ENCODE data around the gene GPHA2. TPM values are rescaled to one million over a fixed set of nuclear protein-coding genes. Genes with fewer than 3 reads are reported as not detected.

GPHA2 gene
- total RNA-seq, 2 experiments from 2014 or later, result not detected

GRCh38 chr11:64888406-64888728, 47.3 kb downstream of the GPHA2 start:
- ChIA-PET POLR2A (interaction anchor here (0.6 to 2.1 kb wide), 8 partner anchors 9 to 40 kb away, joined by 3 to 11 read pairs (median 4); no protein-coding TSS in a partner anchor), CTCF (interaction anchor here (0.6 to 15.3 kb wide), 14 partner anchors 10 to 445 kb away, joined by 3 to 491 read pairs (median 4); partner anchors contain the start of genes ARL2, CDC42BPG, CDCA5 and DPF2)
- ATAC-seq (no peak), DNase-seq (no peak)
- H3K9me3 Mint-ChIP-seq (ENCODE audit: insufficient read depth), result no peaks in the 10 kb centered on the region
- H3K27me3 Mint-ChIP-seq (ENCODE audit: low read depth), result no peaks in the 10 kb centered on the region
- H3K27ac Mint-ChIP-seq, result peak overlapping the region; percentile 81
- no peaks in the 10 kb centered on the region for H3K36me3 Mint-ChIP-seq (ENCODE audit: low read depth)
- H3K4me1 Mint-ChIP-seq (ENCODE audit: low read depth), result peaks cover 38% of the 10 kb centered on the region
- peak overlapping the region; percentile 52 for H3K4me3 Mint-ChIP-seq

- H3K27ac Mint-ChIP-seq, result peak overlapping the region; percentile 81
- peak; percentile 91 for ATAC-seq
- peak overlapping the region; percentile 52 for H3K4me3 Mint-ChIP-seq
- DNase-seq, result peak; percentile 88
- no peaks in the 10 kb centered on the region for H3K9me3 Mint-ChIP-seq (ENCODE audit: insufficient read depth)
- ChIA-PET CTCF (interaction anchor here (0.6 to 15.3 kb wide), 14 partner anchors 10 to 446 kb away, joined by 3 to 491 read pairs (median 4); partner anchors contain the start of genes ARL2, CDC42BPG, CDCA5 and DPF2), POLR2A (interaction anchor here (0.6 to 2.1 kb wide), 8 partner anchors 9 to 40 kb away, joined by 3 to 11 read pairs (median 4); no protein-coding TSS in a partner anchor)
- no peaks in the 10 kb centered on the region for H3K36me3 Mint-ChIP-seq (ENCODE audit: low read depth)
- H3K4me1 Mint-ChIP-seq (ENCODE audit: low read depth), result peaks cover 43% of the 10 kb centered on the region
- no peaks in the 10 kb centered on the region for H3K27me3 Mint-ChIP-seq (ENCODE audit: low read depth)
Observed at GRCh38 chr11:64887757-64888405, 47.8 kb downstream of the GPHA2 start.

DNA sequence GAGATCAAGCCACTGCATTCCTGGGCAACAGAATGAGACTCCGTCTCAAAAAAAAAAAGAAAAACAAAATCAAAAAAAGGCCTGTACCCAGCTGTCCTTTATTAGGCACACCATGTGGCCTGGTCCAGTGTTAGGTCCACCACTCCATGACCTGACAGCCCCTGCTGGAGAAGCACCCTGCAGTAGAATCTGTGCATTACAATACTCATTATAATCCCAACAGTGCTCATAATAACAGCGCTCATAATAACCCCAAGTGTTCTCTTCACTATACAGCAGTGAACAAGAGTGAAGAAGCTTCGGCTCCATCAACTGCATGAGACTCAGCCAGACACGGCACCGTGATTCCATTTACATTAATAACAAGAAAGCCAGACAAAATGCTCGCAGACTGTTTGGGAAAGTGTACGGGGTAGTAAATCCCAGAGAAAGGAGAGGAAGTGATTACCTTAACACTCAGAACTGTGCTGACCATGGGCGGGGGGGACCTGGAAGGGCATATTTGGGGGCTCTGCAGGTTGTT, 48.4 kb downstream of the GPHA2 start:
- CTCF ChIA-PET, result interaction anchor here (1.1 to 15.3 kb wide), 6 partner anchors 11 to 126 kb away, joined by 3 to 491 read pairs (median 42); partner anchors contain the start of genes ARL2, CDC42BPG and EHD1
- Mint-ChIP-seq H3K36me3 (ENCODE audit: low read depth) (no peaks in the 10 kb centered on the region), H3K4me3 (no peak overlapping the region), H3K27ac (no peak overlapping the region), H3K9me3 (ENCODE audit: insufficient read depth) (no peaks in the 10 kb centered on the region), H3K27me3 (ENCODE audit: low read depth) (no peaks in the 10 kb centered on the region), H3K4me1 (ENCODE audit: low read depth) (peaks cover 46% of the 10 kb centered on the region)
- ATAC-seq (no peak), DNase-seq (no peak)
- POLR2A ChIA-PET, result interaction anchor here (1.1 to 2.1 kb wide), 5 partner anchors 8 to 39 kb away, joined by 3 to 11 read pairs (median 4); no protein-coding TSS in a partner anchor

DNA sequence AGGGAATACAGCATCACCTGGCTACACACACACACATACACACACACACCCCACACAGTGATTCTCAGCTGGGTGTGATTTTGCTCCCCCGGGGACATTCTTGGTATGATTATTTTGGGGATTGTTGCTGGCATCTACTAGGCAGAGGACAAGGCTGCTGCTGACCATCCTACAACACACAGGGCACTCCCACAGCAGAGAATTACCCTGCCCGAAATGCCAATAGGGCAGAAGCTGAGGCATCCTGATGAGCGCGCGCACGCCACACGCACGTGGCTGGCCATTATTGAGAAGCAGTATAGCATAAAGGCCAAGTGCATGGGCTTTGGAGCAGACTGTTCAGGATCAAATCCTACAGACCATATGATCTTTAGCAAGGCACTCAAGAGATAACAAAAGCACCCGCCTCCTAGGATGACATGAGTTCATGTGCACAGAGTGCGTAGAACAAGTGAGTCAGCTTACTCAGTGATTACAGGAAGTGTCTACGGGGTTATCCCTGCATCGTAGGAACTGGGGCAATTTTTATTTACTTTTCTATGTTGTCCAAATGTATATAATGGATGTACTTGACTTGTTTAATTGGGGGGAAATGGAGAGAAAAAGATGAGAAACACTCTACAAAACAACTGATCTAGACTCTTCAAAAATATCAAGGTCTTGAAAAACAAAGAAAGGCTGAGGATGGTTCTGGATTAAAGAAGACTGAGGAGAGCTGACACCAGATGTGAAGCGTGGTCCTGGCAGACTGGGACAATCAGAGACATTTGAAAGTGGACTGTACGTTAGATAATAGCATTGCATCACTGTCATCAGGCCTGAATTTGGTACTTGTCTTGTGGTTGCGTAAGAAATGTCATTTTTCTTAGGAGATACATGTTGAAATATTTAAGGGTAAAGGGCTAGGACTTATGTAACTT, 50.1 kb downstream of the GPHA2 start:
- POLR2A ChIA-PET, result interaction anchor here (0.6 to 14.9 kb wide), 3 partner anchors 13 to 232 kb away, joined by 3 to 469 read pairs (median 3); partner anchors contain the start of genes CDC42BPG and ZNHIT2
- peak; percentile 50 for ATAC-seq
- H3K9me3 Mint-ChIP-seq (ENCODE audit: insufficient read depth), result no peaks in the 10 kb centered on the region

More for the DNA sequence above, 50.1 kb downstream of the GPHA2 start:
- Mint-ChIP-seq H3K36me3 (ENCODE audit: low read depth) (no peaks in the 10 kb centered on the region), H3K4me1 (ENCODE audit: low read depth) (peaks cover 58% of the 10 kb centered on the region), H3K27ac (peak overlapping the region; percentile 56), H3K4me3 (no peak overlapping the region), H3K27me3 (ENCODE audit: low read depth) (no peaks in the 10 kb centered on the region)
- CTCF ChIA-PET, result interaction anchor here (0.7 to 15.0 kb wide), 9 partner anchors 8 to 44 kb away, joined by 3 to 306 read pairs (median 5); partner anchors contain the start of genes CDC42BPG and EHD1
- DNase-seq, result peak; percentile 54

Small RNA genes lying within 50 kb of the gene (microRNA-seq; reads per million reads assigned to microRNA genes)
- gene MIR6749, result not detected
- gene MIR6750, result not detected

Other genes with a start within 250 kb of the GPHA2 start
- gene NRXN2, start 212.7 kb downstream of the GPHA2 start, total RNA-seq, result under 1 TPM; 0.13 to 0.34 TPM
- gene RASGRP2, start 191.8 kb downstream of the GPHA2 start, total RNA-seq, result 100 to 1,000 TPM; 101 to 115 TPM
- gene PYGM, start 175.9 kb downstream of the GPHA2 start, total RNA-seq, result 1 to 10 TPM; 2.9 to 4.7 TPM
- gene SF1, start 157.4 kb downstream of the GPHA2 start, total RNA-seq, result 100 to 1,000 TPM; 421 to 423 TPM
- 10 to 100 TPM; 84.2 to 90.2 TPM for gene MAP4K2, start 132.7 kb downstream of the GPHA2 start, total RNA-seq
- gene MEN1, start 125.3 kb downstream of the GPHA2 start, total RNA-seq, result 10 to 100 TPM; 32.9 to 34.0 TPM
- gene CDC42BPG, start 91.2 kb downstream of the GPHA2 start, total RNA-seq, result 1 to 10 TPM in 1 of 2 experiments, under 1 TPM in 1; 0.61 to 1.2 TPM
- 100 to 1,000 TPM; 145 to 150 TPM for gene EHD1, start 57.3 kb downstream of the GPHA2 start, total RNA-seq
- gene ATG2A, start 18.7 kb downstream of the GPHA2 start, total RNA-seq, result 10 to 100 TPM; 20.6 to 23.1 TPM
- 10 to 100 TPM; 13.7 to 14.0 TPM for gene PPP2R5B, start 11.2 kb downstream of the GPHA2 start, total RNA-seq
- not detected for gene MAJIN, start 36.2 kb upstream of the GPHA2 start, total RNA-seq
- under 1 TPM; 0.50 to 0.99 TPM for gene BATF2, start 61.1 kb upstream of the GPHA2 start, total RNA-seq
- 10 to 100 TPM; 69.1 to 79.2 TPM for gene ARL2, start 78.3 kb upstream of the GPHA2 start, total RNA-seq
- 10 to 100 TPM; 21.2 to 25.7 TPM for gene SNX15, start 91.5 kb upstream of the GPHA2 start, total RNA-seq
- 10 to 100 TPM; 36.3 to 36.6 TPM for gene SAC3D1, start 105.3 kb upstream of the GPHA2 start, total RNA-seq
- gene NAALADL1, start 122.7 kb upstream of the GPHA2 start, total RNA-seq, result 1 to 10 TPM; 7.1 to 7.5 TPM
- 100 to 1,000 TPM; 127 to 129 TPM for gene CDCA5, start 148.1 kb upstream of the GPHA2 start, total RNA-seq
- 10 to 100 TPM; 28.0 to 28.8 TPM for gene ZFPL1, start 148.3 kb upstream of the GPHA2 start, total RNA-seq
- 100 to 1,000 TPM; 116 to 131 TPM for gene VPS51, start 160.3 kb upstream of the GPHA2 start, total RNA-seq
- 10 to 100 TPM; 25.3 to 26.1 TPM for gene TM7SF2, start 176.0 kb upstream of the GPHA2 start, total RNA-seq
- 10 to 100 TPM; 11.6 to 12.4 TPM for gene ZNHIT2, start 181.8 kb upstream of the GPHA2 start, total RNA-seq
- gene FAU, start 186.2 kb upstream of the GPHA2 start, total RNA-seq, result 1,000 to 10,000 TPM in 1 of 2 experiments, 100 to 1,000 TPM in 1; 986 to 1,038 TPM
- gene MRPL49, start 186.4 kb upstream of the GPHA2 start, total RNA-seq, result 10 to 100 TPM; 47.3 to 51.1 TPM
- gene SYVN1, start 198.6 kb upstream of the GPHA2 start, total RNA-seq, result 10 to 100 TPM; 28.7 to 33.0 TPM
- not detected for gene SPDYC, start 234.3 kb upstream of the GPHA2 start, total RNA-seq
- gene CAPN1, start 246.0 kb upstream of the GPHA2 start, total RNA-seq, result 100 to 1,000 TPM; 170 to 179 TPM